OCI-LY7 (cell line): ENCODE results near the gene ELOVL1. TPM values are rescaled to one million over a fixed set of nuclear protein-coding genes. Genes with fewer than 3 reads are reported as not detected.

Experiments
- BruUV-seq: library from RNA; stranded (reverse); fragments of 400-500 nt; replicated peaks from 2 replicates; lab custom pipeline; 2021; lab: Mats Ljungman, UMichigan
- CTCF ChIA-PET: fragments of 300-600 bp; sonication (Branson Sonifier 250); formaldehyde crosslinking; loops from one replicate; lab custom pipeline; 2022; ENCODE audit warnings: antibody characterized with exemption; ENCODE audit not compliant: unreplicated experiment; lab: Charles Lee
- POLR2A ChIA-PET: fragments of 300-600 bp; sonication (Branson Sonifier 250); formaldehyde crosslinking; loops from one replicate; lab custom pipeline; 2022; ENCODE audit warnings: antibody characterized with exemption; lab: Charles Lee
- DNase-seq: peaks from one replicate; pipeline ENCODE4 v3.0.0-alpha.2; 2015; ENCODE audit warnings: low spot score
- H2AFZ ChIP-seq: fragments of 200-600 bp; sonication (generic), shearing (Covaris generic); 2 replicates; pipeline ENCODE4 v1.6.1; 2014; ENCODE audit warnings: mild to moderate bottlenecking, antibody characterized with exemption, low read length, moderate library complexity
- H3K27ac ChIP-seq: fragments of 200-600 bp; sonication (generic); 2 replicates; pipeline ENCODE4 v1.5.1; 2014; ENCODE audit warnings: mixed run types, low read depth, mild to moderate bottlenecking, moderate library complexity, low read length, inconsistent platforms; ENCODE audit not compliant: poor library complexity, severe bottlenecking
- H3K36me3 ChIP-seq: fragments of 200-600 bp; sonication (generic); 2 replicates; pipeline ENCODE4 v1.6.1; 2014; ENCODE audit warnings: mild to moderate bottlenecking, antibody characterized with exemption, low read length, moderate library complexity, mixed read lengths; ENCODE audit not compliant: insufficient read depth
- H3K4me1 ChIP-seq: fragments of 200-600 bp; sonication (generic); 2 replicates; pipeline ENCODE4 v1.5.1; 2014; ENCODE audit warnings: mild to moderate bottlenecking, low read length; ENCODE audit not compliant: insufficient read depth, poor library complexity, severe bottlenecking
- H3K4me2 ChIP-seq: fragments of 200-600 bp; sonication (generic); 2 replicates; pipeline ENCODE4 v1.6.1; 2014; ENCODE audit warnings: mild to moderate bottlenecking, low read length
- H3K4me3 ChIP-seq: fragments of 200-600 bp; sonication (generic); 2 replicates; pipeline ENCODE4 v1.5.1; 2014; ENCODE audit warnings: mild to moderate bottlenecking, low read depth, low read length; ENCODE audit not compliant: poor library complexity, severe bottlenecking
- H3K79me2 ChIP-seq: fragments of 200-600 bp; sonication (generic); 2 replicates; pipeline ENCODE4 v1.6.1; 2016; ENCODE audit warnings: low read depth, mild to moderate bottlenecking, low read length, moderate library complexity, mixed read lengths; ENCODE audit not compliant: insufficient read depth
- H3K9me2 ChIP-seq: fragments of 200-600 bp; sonication (generic); 2 replicates; pipeline ENCODE4 v1.6.1; 2016; ENCODE audit warnings: mild to moderate bottlenecking, low read length, mixed read lengths; ENCODE audit not compliant: insufficient read depth
- H3K9me3 ChIP-seq: fragments of 200-600 bp; sonication (generic); 2 replicates; pipeline ENCODE4 v1.6.1; 2014; ENCODE audit warnings: mild to moderate bottlenecking, mixed run types, low read length, mixed read lengths
- H4K20me1 ChIP-seq: fragments of 200-600 bp; sonication (generic); 2 replicates; pipeline ENCODE4 v1.6.1; 2014; ENCODE audit warnings: mild to moderate bottlenecking, antibody characterized with exemption, low read length, moderate library complexity, mixed read lengths; ENCODE audit not compliant: insufficient read depth
- EZH2phosphoT487 ChIP-seq: fragments of 200-600 bp; sonication (generic); IDR thresholded peaks from 2 replicates; pipeline ENCODE4 v1.6.1; 2018; ENCODE audit warnings: low read depth, borderline replicate concordance, mild to moderate bottlenecking, mixed run types, antibody characterized with exemption, low read length, moderate library complexity, mixed read lengths
- intact Hi-C: fragments of 100-400 bp; cut with micrococcal nuclease; formaldehyde crosslinking; loops from one replicate; pipeline ENCODE4 v1.10.0; 2022; ENCODE audit not compliant: unreplicated experiment
- total RNA-seq, 2 experiments: library from RNA; depleted of rRNA in 1 of 2; stranded (reverse); fragments of >200 nt in 1 of 2; shearing (Covaris generic) in 1 of 2; gene quantifications; 2 replicates each; pipeline ENCODE4 v1.2.3, GENCODE V29; 2014 to 2022
- TF ChIP-seq, protein P1 (sequence below): fragments of 200-600 bp; sonication (generic); conservative IDR thresholded peaks from 2 replicates; pipeline ENCODE4 v1.5.1; 2014; ENCODE audit warnings: mild to moderate bottlenecking, antibody characterized with exemption, low read length, moderate library complexity, mixed read lengths

Gene ELOVL1
- total RNA-seq, 2 experiments from 2014 or later, result 35.9 to 43.9 TPM

DNA sequence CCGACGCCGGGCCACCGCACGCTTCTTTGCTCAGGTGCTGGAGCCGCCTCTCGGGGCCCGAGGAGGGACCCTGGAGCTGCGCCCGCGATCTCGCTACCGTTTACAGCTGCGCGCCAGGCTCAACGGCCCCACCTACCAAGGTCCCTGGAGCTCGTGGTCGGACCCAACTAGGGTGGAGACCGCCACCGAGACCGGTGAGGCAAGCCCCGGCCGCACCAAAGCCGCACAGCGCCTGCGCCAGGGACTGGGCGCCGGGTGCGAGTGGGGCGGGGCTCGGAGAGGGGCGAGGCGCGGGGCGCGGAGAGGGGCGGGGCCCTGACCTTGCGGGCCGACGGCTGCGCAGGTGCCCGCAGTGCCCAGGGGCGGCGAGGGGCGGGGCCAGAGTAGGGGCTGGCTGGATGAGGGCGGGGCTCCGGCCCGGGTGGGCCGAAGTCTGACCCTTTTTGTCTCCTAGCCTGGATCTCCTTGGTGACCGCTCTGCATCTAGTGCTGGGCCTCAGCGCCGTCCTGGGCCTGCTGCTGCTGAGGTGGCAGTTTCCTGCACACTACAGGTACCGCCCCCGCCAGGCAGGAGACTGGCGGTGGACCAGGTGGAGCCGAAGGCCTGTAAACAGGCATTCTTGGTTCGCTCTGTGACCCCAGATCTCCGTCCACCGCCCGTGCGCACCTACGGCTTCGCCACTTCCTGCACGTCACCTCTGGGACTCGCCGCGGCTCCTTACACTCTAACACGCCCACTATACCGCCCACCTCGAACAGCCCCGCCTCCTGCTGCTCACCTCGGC lies 18.8 kb downstream of the ELOVL1 start:
- ChIA-PET CTCF (no interaction called here), POLR2A (no interaction called here)
- no peaks in the 10 kb centered on the region for H3K9me3 ChIP-seq
- H3K79me2 ChIP-seq, result no peaks in the 10 kb centered on the region
- peak overlapping the region; percentile 49 for H3K27ac ChIP-seq
- TF ChIP-seq, protein P1, sequence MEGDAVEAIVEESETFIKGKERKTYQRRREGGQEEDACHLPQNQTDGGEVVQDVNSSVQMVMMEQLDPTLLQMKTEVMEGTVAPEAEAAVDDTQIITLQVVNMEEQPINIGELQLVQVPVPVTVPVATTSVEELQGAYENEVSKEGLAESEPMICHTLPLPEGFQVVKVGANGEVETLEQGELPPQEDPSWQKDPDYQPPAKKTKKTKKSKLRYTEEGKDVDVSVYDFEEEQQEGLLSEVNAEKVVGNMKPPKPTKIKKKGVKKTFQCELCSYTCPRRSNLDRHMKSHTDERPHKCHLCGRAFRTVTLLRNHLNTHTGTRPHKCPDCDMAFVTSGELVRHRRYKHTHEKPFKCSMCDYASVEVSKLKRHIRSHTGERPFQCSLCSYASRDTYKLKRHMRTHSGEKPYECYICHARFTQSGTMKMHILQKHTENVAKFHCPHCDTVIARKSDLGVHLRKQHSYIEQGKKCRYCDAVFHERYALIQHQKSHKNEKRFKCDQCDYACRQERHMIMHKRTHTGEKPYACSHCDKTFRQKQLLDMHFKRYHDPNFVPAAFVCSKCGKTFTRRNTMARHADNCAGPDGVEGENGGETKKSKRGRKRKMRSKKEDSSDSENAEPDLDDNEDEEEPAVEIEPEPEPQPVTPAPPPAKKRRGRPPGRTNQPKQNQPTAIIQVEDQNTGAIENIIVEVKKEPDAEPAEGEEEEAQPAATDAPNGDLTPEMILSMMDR, result no peak
- no peak for TF ChIP-seq EZH2phosphoT487
- H3K9me2 ChIP-seq, result no peaks in the 10 kb centered on the region
- peak overlapping the region; percentile 66 for H2AFZ ChIP-seq
- BruUV-seq, result no TSS peak
- no peaks in the 10 kb centered on the region for H4K20me1 ChIP-seq
- peak overlapping the region; percentile 72 for H3K4me2 ChIP-seq
- no peaks in the 10 kb centered on the region for H3K36me3 ChIP-seq
- peak; percentile 74 for DNase-seq
- H3K4me1 ChIP-seq, result peaks cover 16% of the 10 kb centered on the region
- intact Hi-C loops, result no loop called here
- H3K4me3 ChIP-seq, result peak overlapping the region; percentile 64

DNA sequence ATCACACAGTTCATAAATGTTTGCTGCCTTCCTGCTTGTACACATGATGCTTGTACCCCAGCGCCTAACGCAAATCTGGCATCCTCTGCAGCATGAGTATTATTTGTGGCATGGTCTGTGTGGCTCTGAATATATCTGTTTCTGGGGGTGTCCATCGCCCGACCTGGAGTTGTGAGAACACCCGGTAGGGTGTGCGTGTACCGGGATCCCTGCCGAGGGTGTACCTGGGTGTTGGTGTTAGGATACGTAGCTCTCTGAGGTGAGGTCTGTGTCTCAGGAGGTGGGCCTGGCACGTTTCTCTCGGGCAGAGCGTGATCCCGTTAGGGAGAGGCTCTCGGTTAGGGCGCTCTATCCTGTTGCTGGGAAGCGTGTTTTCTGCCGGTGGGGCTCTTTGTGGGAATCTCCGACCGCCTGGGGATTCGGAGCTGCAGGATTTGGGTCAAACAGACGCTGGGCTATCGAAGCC lies 19.4 kb downstream of the ELOVL1 start:
- H4K20me1 ChIP-seq, result no peaks in the 10 kb centered on the region
- ChIA-PET CTCF (no interaction called here), POLR2A (no interaction called here)
- DNase-seq, result no peak
- no peaks in the 10 kb centered on the region for H3K9me3 ChIP-seq
- H3K4me1 ChIP-seq, result peaks cover 16% of the 10 kb centered on the region
- peak overlapping the region; percentile 64 for H3K4me3 ChIP-seq
- intact Hi-C loops, result no loop called here
- H3K4me2 ChIP-seq, result peak overlapping the region; percentile 72
- H3K36me3 ChIP-seq, result no peaks in the 10 kb centered on the region
- no peaks in the 10 kb centered on the region for H3K79me2 ChIP-seq
- no peak for TF ChIP-seq EZH2phosphoT487
- TF ChIP-seq, protein P1, result no peak
- no peak overlapping the region for H3K27ac ChIP-seq
- no TSS peak for BruUV-seq
- no peaks in the 10 kb centered on the region for H3K9me2 ChIP-seq
- peak overlapping the region; percentile 66; the same call in 1 of the 2 replicates for H2AFZ ChIP-seq

DNA sequence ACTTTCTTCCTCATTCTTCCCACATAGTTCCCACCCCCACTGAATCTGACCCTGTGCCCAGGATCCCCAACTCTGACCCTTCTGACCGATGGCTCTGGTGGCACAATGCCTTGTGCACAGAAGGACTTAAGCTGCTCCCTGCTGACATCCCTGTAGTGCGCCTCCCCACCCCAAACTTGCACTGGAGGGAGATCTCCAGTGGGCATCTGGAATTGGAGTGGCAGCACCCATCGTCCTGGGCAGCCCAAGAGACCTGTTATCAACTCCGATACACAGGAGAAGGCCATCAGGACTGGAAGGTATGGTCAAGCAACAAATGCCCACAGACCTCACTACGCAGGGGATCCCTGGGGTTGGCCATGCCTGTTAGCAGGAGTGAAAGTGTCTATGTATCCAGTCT lies 21.2 kb downstream of the ELOVL1 start:
- ChIA-PET CTCF (no interaction called here), POLR2A (no interaction called here)
- intact Hi-C loops, result no loop called here
- no peaks in the 10 kb centered on the region for H3K79me2 ChIP-seq
- H3K4me3 ChIP-seq, result no peak overlapping the region
- H3K36me3 ChIP-seq, result no peaks in the 10 kb centered on the region
- no peak overlapping the region for H3K4me2 ChIP-seq
- TF ChIP-seq EZH2phosphoT487, result no peak
- TF ChIP-seq, protein P1, result no peak
- no peaks in the 10 kb centered on the region for H3K9me3 ChIP-seq
- DNase-seq, result no peak
- no peaks in the 10 kb centered on the region for H3K9me2 ChIP-seq
- no peak overlapping the region for H2AFZ ChIP-seq
- H3K4me1 ChIP-seq, result peaks cover 16% of the 10 kb centered on the region
- H3K27ac ChIP-seq, result no peak overlapping the region
- H4K20me1 ChIP-seq, result no peaks in the 10 kb centered on the region
- BruUV-seq, result no TSS peak
